Dermis microvascular lymphatic vessel endothelial cell (primary cell): ENCODE results near the gene CACNA2D3. TPM values are rescaled to one million over a fixed set of nuclear protein-coding genes. Genes with fewer than 3 reads are reported as not detected.
"Not testable (repeated sequence)": the region's sequence is repeated elsewhere in the genome, so short reads cannot be mapped to it uniquely, and the experiment has no call there.

Experiments
- DNase-seq, 2 donors: peaks; one replicate each; pipeline versions ENCODE4 v3.0.0 to v3.0.0-alpha.2; 2010; ENCODE audit warnings: low read depth in 2 of 2
- total RNA-seq: library from RNA; depleted of rRNA; stranded (reverse); fragments of >200 nt; gene quantifications from 2 replicates; pipeline ENCODE4 v1.2.1, GENCODE V29; 2014

CACNA2D3 gene
- total RNA-seq, result not detected in 2 replicates

GRCh38 chr3:54122324-54123002 is at the start of gene CACNA2D3:
Gene CACNA2D3 (plus strand): TSS chr3:54122552.
- no peak for DNase-seq

DNA sequence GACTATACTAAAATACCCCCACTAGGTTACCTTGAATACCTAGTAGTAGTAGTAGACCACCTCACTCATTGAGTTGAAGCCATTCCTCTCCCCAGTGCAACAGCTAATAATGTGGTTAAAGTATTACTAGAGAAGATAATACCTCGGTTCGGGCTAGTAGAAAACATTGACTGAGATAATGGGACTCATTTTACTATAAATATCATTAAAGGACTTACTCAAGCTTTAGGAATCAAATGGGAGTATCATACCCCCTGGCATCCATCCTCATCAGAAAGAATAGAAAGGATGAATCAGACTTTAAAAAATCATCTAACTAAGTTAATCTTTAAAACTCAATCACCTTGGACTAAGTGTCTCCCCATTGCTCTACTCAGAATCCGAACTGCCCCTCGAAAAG is 49.0 kb upstream of the CACNA2D3 start:
- no peak for DNase-seq

DNA sequence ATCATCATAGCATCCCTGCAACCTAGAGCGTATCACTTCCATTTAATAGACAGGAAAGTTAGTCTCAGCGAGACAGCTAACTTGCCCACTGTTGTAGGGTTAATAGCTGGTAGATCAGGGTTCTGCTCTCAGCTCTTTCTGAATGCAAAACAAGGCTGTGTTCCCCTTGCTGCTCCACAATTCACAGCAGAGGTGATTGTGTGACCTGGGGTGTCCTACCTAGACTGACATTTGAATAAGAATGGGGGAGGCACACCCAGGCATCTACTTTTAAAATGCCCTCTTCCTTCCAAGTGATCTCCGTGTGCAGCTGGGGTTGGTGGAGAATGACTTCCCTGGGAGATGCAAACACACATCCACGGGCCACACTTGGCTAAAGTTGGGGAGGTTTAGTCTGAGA is 43.0 kb upstream of the CACNA2D3 start:
- no peak for DNase-seq

DNA sequence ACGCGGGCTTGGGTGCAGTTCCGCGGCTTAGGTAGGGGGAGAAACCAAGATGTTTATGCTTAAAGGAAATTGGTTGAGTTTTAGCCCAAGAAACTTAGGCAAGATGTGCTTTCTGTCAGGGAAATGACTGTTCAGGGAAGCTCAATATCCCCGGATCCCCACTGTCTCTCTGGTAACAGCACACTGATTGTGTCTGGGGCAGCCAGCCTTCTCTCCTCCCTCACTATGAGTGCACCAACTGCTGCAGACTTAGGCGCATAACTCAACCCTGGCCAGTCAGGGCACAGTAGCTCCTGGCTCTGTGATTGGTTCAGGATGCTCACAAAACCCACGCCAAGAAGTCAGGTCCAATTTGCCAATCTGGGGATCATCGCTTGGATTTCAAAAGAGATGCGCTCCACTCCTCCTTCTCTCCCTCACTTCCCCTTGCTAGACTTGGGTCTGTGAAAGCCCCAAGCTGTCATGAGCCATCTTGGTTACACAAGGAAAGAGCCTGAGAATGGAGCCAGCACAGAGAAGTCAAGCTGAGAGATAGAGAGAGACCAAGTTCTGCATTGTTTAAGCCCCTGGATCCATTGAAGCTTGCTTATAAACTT is 42.5 kb upstream of the CACNA2D3 start:
- DNase-seq, result no peak

GRCh38 chr3:54083921-54084320 is 38.4 kb upstream of the CACNA2D3 start:
- DNase-seq, result no peak

- DNase-seq, result no peak
Measured at GRCh38 chr3:54085936-54086335, 36.4 kb upstream of the CACNA2D3 start.

DNA sequence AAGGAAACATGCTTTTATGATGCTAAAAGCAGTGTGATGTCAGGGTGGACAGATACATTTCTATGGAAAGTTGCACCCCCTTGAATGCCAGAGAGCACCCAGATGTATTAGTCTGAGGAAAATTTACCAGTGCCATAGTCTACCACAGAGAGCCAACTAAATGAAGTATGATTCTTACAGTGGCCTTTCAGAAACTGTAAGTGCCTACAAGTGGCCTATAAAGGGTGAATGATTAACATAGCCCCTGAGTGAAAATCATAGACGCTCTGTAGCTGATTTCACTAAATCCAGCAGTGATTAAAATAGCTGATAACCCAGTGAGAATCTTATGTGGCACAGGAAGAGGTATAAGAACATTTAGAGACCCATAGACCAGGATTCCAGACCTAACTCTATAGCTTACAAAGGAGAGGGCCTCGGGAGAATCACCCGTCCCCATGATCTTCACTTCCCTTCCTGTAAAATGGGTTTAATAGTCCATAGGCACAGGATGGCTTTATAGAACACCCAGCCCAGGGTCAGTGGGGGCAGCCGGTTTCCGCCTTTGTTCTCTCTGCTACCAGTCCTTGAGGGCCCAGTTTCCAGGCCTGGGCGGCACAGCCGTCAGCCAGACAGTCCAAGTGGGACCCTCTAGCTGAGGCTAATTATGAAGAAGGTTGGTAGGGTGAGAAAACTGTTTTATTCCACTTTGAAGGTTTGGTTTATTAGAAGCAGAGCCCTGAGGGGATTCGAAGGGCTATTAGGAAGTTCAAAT is 35.5 kb upstream of the CACNA2D3 start:
- DNase-seq, result no peak

DNA sequence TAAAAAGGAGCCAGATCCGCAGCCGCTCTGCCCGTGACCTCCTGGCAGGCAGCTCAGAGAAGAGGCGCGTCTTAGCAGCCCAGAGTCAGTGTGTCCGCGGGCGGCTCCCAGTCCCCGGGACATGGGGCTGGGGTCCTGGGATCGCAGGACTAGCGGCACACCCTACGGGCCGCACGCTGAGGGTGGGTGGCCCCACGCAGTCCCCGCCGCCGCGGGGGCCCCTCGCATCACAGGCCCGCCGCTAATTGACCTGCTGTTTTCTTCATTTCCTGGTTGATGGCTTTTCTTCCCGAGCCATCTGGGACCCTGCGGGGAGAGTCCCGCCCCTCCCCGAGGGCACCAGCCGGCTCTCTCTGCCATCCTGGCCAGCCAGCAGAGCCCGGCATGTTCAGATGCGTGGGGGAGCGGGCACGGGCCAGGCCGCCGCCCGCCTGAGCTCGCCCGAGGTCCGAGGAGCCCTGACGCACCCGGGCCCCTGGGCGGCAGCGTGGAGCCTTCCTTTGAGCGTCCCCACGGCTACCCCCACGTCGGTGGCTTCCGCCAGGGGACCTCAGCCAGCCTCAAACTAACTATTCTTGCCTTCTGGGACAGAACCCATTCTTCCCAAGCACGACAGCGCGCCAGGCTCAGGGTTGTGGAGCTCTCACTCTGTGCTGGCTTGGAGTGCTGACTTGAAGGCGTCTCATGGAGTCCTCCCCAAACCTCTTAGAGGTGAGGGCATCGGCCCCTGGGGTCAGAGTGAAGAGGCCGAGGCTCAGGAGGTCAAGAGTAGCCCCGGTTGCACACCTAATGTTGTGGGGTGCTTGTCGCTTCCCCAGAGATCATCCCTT is 34.6 kb upstream of the CACNA2D3 start:
- DNase-seq, result no peak

- no peak for DNase-seq
Measured at GRCh38 chr3:54093491-54094248, 28.7 kb upstream of the CACNA2D3 start.

GRCh38 chr3:54094926-54095325 is 27.4 kb upstream of the CACNA2D3 start:
- no peak for DNase-seq

DNA sequence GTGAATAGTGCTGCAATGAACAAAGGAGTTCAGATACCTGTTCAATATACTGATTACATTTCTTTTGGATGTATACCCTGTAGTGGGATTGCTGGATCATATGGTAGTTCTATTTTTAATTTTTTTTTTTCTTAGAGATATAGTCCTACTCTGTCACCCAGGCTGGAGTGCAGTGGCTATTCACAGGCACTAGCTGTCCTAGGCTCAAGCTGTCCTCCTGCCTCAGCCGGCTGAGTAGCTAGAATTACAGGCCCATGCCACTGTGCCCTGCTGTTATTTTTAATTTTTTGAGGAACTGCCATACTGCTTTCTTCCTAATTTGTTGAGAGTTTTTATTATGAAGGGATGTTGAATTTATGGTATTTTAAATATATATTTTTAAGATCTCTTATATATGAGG is 23.0 kb upstream of the CACNA2D3 start:
- no peak for DNase-seq

- no peak for DNase-seq
Measured at GRCh38 chr3:54104084-54104483, 18.3 kb upstream of the CACNA2D3 start.

GRCh38 chr3:54116129-54116528 is 6.2 kb upstream of the CACNA2D3 start:
- DNase-seq, result not testable (repeated sequence)

DNA sequence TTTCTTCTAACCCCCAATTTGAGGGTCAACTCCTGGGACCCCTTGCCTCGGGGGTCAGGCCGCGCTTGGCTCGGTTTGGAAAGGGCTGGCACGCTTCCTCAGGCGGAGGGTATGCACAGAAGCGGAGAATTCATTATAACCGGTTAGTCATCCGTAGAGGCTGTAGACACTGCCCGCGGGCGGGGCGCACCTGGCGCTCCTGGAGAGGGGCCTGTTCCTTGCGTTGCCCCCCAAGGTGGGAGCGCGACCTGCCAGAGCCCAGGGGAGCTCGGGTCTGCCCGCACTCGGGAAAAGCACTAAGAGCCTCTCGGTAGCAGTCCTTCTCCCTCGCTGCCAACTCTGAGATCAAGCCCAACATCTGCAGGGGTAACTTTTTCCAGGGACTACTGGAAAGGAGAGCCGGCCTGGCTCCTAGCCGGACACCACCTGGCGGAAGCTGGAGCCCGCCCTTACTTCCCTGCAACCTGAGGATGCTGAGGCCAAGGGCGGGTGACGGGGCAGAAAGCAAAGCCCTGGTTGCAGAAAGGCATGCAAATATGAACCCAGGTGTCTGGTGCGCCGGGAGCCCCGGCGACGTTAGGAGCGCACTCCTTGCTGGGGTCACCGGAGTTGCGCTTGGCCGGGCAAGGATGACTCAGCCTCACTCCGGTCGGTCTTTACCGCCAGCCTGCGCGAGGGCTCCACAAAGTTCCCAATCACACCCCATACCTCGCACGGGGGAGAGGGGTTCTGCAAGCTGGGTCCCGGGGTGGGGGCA is 1.5 kb upstream of the CACNA2D3 start:
- DNase-seq, result no peak

GRCh38 chr3:54121414-54122323 is 683 bp upstream of the CACNA2D3 start:
- DNase-seq, result no peak

GRCh38 chr3:54123003-54123775 is 837 bp downstream of the CACNA2D3 start:
- DNase-seq, result no peak

DNA sequence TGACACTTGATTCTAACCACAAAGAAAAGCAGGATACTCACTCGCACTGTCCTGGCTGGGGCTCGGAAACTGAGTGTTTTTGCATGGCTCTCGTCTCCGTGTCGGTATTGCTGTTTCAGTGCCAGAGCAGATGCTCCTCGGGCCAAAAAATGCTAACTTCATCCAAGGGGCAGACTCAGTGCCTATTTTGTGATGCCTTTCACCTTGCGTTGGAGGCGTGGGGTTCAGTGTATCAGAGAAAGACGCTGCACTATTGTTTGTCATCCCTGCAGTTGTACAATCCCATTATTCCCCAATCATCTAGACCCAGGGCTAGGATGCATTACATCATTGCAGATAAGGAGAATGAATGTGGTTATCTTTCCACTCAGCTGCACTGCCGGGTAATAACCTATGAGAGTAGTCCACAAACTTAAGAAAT is 1.4 kb downstream of the CACNA2D3 start:
- no peak for DNase-seq

DNA sequence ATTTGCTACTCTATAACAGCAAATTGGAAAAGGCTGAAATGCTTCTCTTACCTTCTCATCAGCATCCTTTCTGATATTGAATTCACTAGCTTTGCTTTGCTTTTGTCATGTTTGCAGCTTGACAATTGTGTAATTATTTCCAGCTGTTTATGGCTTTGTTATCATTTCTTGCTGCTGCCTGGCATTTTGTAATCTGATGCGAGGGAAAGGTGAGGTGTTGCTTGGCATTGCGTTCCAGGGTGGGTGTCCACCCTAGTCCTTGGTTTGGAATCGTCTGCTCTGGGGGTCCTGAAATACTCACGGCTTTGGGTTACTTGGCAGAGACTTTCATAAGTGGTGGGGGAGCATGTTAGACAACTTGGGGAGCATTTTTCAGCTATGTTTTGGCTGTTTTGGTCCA is 2.9 kb downstream of the CACNA2D3 start:
- no peak for DNase-seq

- no peak for DNase-seq
Measured at GRCh38 chr3:54126551-54126950, 4.2 kb downstream of the CACNA2D3 start.
